ENCODE data around the gene PEX10. TPM values are rescaled to one million over a fixed set of nuclear protein-coding genes. Genes with fewer than 3 reads are reported as not detected.

The PEX10 gene
- total and polyA plus RNA-seq, 2 of the 8 experiments (the other 6 are each of a cell fraction or from before 2014, with no cell fraction given), result 24.3 to 26.9 TPM

GRCh38 chr1:2445823-2446215, 33.5 kb upstream of the PEX10 start:
- Histone ChIP-seq H2AFZ (ENCODE audit: low read length) (no peak overlapping the region), H3K18ac (ENCODE audit: extremely low read depth, low read length) (no peak overlapping the region), H3K4me1 (replicated peaks in 1 of 4; ENCODE audit: control insufficient read depth in 3 of 4, insufficient read depth in 4 of 4, low read length in 3 of 4) (peaks cover 0 to 18% (median 10%) of the 10 kb centered on the region in 4 experiments; a peak in 4 of 7 replicates), H4K8ac (ENCODE audit: extremely low read depth, insufficient read depth, low read length) (0 out of 2 replicates have a peak overlapping the region, but pooled peaks have one; percentile 62), H3K23me2 (ENCODE audit: low read depth, low read length) (no peaks in the 10 kb centered on the region; the same call in 1 of the 2 replicates), H3K9ac (replicated peaks in 1 of 4; ENCODE audit: extremely low read depth in 1 of 4, low read depth in 3 of 4, low read length in 3 of 4) (no peak overlapping the region), H3K27me3 (replicated peaks in 1 of 4; ENCODE audit: control insufficient read depth in 3 of 4, extremely low read depth in 1 of 4, insufficient read depth in 3 of 4, low read length in 3 of 4) (peaks cover 18 to 34% (median 30%) of the 10 kb centered on the region in 4 experiments), H3K27ac (ENCODE audit: low read depth, low read length) (no peak overlapping the region), H4K20me1 (replicated peaks in 1 of 2; ENCODE audit: control insufficient read depth in 1 of 2, insufficient read depth in 2 of 2, low read length in 2 of 2) (peaks cover 0 to 4% of the 10 kb centered on the region in 2 experiments), H3K79me1 (ENCODE audit: low read depth, low read length) (no peaks in the 10 kb centered on the region), H3K4me3 (ENCODE audit: extremely low read depth in 1 of 4, insufficient read depth in 2 of 4, low read depth in 3 of 4, low read length in 4 of 4) (no peak overlapping the region), H3K9me3 (ENCODE audit: insufficient read depth in 2 of 2, low read depth in 1 of 2, low read length in 1 of 2) (no peaks in the 10 kb centered on the region), H2BK15ac (ENCODE audit: low read length) (no peak overlapping the region), H3K4me2 (ENCODE audit: insufficient read depth in 1 of 2, low read depth in 2 of 2, low read length in 2 of 2) (no peak overlapping the region), H2BK120ac (replicated peaks; ENCODE audit: low read depth, low read length) (no peak overlapping the region), H3K36me3 (ENCODE audit: control insufficient read depth in 2 of 4, insufficient read depth in 4 of 4, low read length in 3 of 4) (no peaks in the 10 kb centered on the region), H4K91ac (replicated peaks; ENCODE audit: insufficient read length, low read length) (peak overlapping the region; percentile 9), H3K4ac (replicated peaks; ENCODE audit: insufficient read length, low read depth, low read length) (no peak overlapping the region), H3K79me2 (ENCODE audit: control insufficient read depth in 1 of 2, insufficient read depth in 2 of 2, low read length in 2 of 2) (no peaks in the 10 kb centered on the region), H3K23ac (ENCODE audit: insufficient read length) (no peak overlapping the region), H2AK5ac (ENCODE audit: low read depth, low read length) (no peak overlapping the region), H2BK5ac (ENCODE audit: low read depth, low read length) (no peak overlapping the region), H2BK12ac (ENCODE audit: low read depth, low read length) (no peak overlapping the region), H3K14ac (ENCODE audit: insufficient read length) (no peak overlapping the region), H4K5ac (ENCODE audit: insufficient read length, low read depth, low read length) (no peak overlapping the region), H2BK20ac (ENCODE audit: low read length) (no peak overlapping the region), H3K56ac (replicated peaks; ENCODE audit: insufficient read length, low read depth, low read length) (no peak overlapping the region)
- POLR2A ChIA-PET (ENCODE audit: partially characterized antibody), result no interaction called here
- CTCF ChIA-PET (ENCODE audit: partially characterized antibody), result interaction anchor here (0.6 to 2.4 kb wide), 6 partner anchors 15 to 116 kb away, joined by 3 to 8 read pairs (median 6); no protein-coding TSS in a partner anchor
- 93% methylated on average over 11 of the region's 15 CpGs; no CpG with 5 or more reads in 1 of the 2 experiments for WGBS, 2 experiments (ENCODE audit: extremely low coverage in 1 of 2, insufficient coverage in 1 of 2, insufficient read length in 1 of 2, insufficient replicate concordance in 2 of 2, low coverage in 1 of 2, low lambda C conversion rate in 2 of 2, missing lambda C conversion rate in 1 of 2)
- no peak for FAIRE-seq
- DNase-seq (ENCODE audit: low read depth in 1 of 2, low spot score in 2 of 2), result no peak
- TF ChIP-seq TEAD4 (IDR thresholded peaks at IDR 0.05; ENCODE audit: low read depth, low read length) (no peak), CBX8 (IDR thresholded peaks at IDR 0.05; ENCODE audit: borderline replicate concordance, low read depth, low read length) (no peak), JUND (IDR thresholded peaks at IDR 0.05; ENCODE audit: low read length) (no peak), JUN (IDR thresholded peaks at IDR 0.05; ENCODE audit: low read depth, low read length) (no peak)

All from H1 (cell line).